22Rv1 (cell line): ENCODE results near the gene APOLD1.
"Not testable (repeated sequence)": the region's sequence is repeated elsewhere in the genome, so short reads cannot be mapped to it uniquely, and the experiment has no call there.

Experiments
- H3K27ac ChIP-seq: fragments of 450-650 bp; 2 replicates; pipeline ENCODE4 v1.5.1; 2017
- ZFX ChIP-seq: fragments of 450-650 bp; IDR thresholded peaks from 2 replicates; pipeline ENCODE4 v1.6.1; 2017; ENCODE audit warnings: antibody characterized with exemption, borderline replicate concordance
- TF ChIP-seq, protein P1 (sequence below): fragments of 450-650 bp; IDR thresholded peaks from 2 replicates; pipeline ENCODE4 v1.5.1; 2017; ENCODE audit warnings: mild to moderate bottlenecking

Gene APOLD1

DNA sequence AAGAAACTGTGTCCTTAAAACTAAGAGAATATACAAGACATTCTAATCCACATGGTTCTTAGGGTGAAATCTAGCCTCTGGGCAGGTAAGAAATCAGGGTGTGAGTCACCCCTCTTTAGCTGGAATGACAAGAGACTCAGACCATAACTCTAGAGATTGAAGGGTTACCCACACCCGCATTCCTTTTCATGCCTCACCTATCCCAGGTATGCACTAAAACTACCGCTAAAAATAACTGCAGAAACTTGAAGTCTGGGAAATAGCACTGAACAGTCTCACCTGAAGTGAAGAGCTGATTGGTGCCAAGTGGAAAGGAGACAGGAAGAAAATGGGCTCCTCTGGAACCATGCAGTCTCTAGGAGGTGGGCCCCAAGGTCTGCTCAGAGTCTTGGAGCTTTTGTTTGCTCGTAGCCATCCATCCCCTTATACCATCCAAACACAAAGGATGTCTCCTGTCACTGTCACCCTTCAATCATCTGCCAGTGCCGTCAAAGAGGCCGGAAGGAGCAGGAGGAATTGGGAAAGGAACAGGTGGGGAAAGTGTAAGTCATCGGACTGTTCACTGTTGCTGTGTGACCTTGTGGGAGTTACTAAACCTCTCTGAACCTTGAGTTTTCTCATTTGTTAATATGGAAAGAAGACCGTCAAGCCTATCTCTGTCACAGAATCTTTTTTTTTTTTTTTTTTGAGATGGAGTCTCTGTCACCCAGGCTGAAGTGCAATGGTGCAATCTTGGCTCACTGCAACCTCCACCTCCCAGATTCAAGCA lies 50.1 kb downstream of the APOLD1 start:
- TF ChIP-seq, protein P1, sequence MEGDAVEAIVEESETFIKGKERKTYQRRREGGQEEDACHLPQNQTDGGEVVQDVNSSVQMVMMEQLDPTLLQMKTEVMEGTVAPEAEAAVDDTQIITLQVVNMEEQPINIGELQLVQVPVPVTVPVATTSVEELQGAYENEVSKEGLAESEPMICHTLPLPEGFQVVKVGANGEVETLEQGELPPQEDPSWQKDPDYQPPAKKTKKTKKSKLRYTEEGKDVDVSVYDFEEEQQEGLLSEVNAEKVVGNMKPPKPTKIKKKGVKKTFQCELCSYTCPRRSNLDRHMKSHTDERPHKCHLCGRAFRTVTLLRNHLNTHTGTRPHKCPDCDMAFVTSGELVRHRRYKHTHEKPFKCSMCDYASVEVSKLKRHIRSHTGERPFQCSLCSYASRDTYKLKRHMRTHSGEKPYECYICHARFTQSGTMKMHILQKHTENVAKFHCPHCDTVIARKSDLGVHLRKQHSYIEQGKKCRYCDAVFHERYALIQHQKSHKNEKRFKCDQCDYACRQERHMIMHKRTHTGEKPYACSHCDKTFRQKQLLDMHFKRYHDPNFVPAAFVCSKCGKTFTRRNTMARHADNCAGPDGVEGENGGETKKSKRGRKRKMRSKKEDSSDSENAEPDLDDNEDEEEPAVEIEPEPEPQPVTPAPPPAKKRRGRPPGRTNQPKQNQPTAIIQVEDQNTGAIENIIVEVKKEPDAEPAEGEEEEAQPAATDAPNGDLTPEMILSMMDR = no peak
- TF ChIP-seq ZFX = no peak
- H3K27ac ChIP-seq = 0 out of 2 replicates have a peak overlapping the region, but pooled peaks have one; percentile 19

DNA sequence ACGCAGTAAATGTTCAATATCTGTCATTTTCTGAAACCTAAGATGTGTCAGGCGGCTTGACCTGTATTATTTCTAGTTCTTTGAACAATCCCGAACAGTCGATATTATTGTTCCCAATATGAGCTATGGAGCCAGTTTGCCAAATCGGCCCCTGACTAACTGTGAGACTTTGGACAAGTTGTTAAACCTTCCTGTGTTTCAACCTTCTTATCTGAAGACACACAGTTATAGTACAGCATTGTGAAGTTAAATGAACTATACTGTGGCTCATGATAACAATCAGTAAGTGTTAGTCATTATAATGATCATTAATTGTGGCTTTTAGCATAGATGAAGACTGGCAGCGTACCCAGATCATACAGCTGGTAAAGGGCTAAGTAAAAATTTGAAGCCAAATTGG lies 51.1 kb downstream of the APOLD1 start:
- H3K27ac ChIP-seq = peak overlapping the region; percentile 14; the same call in 1 of the 2 replicates
- no peak for TF ChIP-seq ZFX

DNA sequence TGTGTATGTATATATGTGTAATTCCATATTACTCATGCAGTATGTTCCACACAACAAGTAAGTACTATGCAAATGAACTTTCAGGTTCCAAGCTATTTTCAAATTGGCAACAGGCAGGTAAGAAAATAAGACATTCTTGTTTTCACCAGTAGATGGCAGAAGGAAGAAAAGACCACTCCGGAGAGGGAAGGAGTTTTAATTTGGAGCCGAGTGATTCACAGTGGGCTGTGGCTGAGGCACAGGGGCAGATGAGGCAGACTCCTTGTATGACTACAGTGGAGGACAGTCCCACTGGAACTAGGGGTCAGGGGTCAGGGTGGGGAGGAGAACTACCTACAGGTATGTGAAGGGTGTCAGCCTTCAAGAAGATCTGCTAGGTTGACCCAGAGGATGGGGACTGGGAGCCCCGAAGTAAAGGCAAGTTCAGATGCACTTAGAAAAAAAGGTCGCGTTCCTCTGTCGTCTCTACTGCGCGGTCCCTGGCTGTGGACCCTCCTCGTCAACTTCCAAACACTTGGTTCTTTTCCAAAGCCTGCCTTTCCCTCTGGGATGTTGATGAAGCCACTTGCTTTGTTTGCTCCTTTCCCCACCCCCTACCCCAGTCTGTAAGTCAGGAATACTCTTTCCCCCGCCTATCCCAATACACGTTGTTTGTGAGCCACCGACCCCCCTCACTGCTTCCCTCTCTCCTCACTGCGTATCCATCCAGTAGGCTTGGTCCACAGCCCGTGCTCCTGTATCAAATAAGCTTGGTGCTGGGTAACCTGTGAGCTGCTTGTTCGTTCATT lies 51.8 kb downstream of the APOLD1 start:
- no peak for TF ChIP-seq ZFX
- TF ChIP-seq, protein P1 = peak; percentile 90
- H3K27ac ChIP-seq = peak overlapping the region; percentile 14; the same call in 1 of the 2 replicates

DNA sequence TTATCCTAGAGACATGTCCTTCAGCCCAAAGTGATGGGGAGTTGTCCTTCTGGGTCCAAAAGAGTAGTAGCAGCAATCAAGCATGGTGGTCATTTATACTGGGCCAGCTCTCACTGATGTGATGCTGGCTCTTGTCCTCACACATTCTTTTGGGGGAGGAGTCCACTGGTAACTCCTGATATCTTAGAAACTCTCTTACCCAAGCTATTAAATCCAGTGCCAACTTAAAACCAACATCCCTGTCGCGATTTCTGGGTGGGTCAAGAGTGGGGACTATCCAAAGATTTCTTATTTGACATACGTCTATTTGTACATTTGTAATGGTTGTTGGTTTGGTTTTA lies 52.3 kb downstream of the APOLD1 start:
- H3K27ac ChIP-seq = no peak overlapping the region
- no peak for TF ChIP-seq ZFX
- TF ChIP-seq, protein P1 = no peak

DNA sequence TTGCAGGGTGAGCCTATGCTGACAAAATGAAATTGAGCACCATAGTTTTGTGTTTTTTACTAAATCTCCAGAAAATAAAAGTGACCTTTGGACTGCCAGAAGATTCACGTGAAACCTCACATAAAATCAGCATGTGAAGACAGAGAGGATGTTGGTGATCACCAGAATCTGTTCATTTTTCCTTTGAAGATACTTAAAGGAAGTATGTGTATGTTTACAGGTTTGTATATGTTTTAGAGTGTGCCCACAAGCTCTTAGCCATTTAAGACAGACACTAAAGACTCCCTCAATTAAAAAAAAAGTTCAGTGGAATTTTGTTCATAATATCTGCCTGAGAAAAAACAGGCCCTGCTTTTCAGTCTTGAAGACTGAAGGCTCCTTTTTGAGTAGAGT lies 53.5 kb downstream of the APOLD1 start:
- TF ChIP-seq ZFX = no peak
- TF ChIP-seq, protein P1 = no peak
- H3K27ac ChIP-seq = no peak overlapping the region

DNA sequence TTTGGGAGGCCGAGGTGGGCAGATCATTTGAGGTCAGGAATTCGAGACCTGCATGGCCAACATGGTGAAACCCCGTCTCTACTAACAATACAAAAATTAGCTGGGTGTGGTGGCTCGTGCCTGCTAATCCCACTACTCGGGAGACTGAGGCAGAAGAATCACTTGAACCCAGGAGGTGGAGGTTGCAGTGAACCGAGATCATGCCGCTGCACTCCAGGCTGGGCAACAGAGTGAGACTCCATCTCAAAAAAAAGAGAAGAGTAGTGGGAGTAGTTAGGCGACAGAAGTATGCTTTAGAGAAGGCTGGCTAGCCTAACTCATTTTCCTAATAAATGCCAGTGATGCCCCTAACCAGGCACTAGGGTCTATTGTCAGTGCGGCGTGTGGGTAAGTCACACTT lies 54.0 kb downstream of the APOLD1 start:
- H3K27ac ChIP-seq = not testable (repeated sequence)

DNA sequence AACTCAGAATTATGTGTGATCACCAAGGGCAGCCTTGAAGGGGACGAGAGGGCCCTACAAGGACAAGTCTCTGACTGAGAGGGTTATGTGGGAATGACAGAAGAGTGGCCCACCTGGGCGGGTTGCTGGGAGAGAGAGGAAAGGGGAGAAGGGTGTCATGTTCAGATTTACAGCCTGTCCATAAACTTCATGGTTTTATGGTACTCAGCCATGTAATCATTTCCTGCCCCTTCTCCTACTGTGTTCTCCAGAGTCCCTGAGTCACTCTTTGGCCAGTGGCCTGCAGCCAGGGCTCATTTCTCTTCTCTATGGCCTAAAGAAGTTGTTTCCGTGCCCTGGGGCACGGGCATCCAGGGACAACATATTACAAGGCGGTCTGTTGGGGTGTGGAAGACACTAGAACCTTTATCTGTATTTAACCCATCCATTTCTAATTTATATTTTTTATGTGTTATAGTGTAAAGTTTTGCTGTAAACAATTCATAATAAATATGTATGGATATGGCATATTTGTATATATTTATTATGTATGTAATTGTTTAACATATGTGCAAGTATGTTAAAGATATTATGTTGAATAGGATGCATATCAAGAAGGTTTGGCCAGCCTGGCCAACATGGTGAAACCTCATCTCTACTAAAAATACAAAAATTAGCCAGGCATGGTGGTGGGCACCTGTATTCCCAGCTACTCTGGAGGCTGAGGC lies 54.6 kb downstream of the APOLD1 start:
- H3K27ac ChIP-seq = no peak overlapping the region
- no peak for TF ChIP-seq ZFX
- TF ChIP-seq, protein P1 = no peak

DNA sequence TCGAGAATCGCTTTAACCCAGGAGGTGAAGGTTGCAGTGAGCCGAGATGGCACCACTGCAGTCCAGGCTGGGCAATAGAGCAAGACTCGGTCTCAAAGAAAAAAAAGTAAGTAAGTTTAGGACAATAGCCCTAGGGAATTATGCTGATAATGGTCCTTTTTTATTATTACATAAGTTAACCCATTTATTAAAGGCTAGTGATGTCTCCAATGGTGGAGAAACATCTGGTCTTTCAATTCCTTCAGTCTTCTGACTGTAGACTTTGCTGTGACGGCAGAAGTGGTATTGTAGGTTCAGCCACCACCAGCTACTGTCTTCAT lies 55.1 kb downstream of the APOLD1 start:
- no peak overlapping the region for H3K27ac ChIP-seq
- no peak for TF ChIP-seq ZFX
- TF ChIP-seq, protein P1 = no peak
